Fibroblast of skin of right quadriceps (primary cell): ENCODE results near the gene DAB2IP.

Source experiments
- DNase-seq: peaks from one replicate; pipeline ENCODE4 v3.0.0-alpha.2; 2013

The DAB2IP gene

DNA sequence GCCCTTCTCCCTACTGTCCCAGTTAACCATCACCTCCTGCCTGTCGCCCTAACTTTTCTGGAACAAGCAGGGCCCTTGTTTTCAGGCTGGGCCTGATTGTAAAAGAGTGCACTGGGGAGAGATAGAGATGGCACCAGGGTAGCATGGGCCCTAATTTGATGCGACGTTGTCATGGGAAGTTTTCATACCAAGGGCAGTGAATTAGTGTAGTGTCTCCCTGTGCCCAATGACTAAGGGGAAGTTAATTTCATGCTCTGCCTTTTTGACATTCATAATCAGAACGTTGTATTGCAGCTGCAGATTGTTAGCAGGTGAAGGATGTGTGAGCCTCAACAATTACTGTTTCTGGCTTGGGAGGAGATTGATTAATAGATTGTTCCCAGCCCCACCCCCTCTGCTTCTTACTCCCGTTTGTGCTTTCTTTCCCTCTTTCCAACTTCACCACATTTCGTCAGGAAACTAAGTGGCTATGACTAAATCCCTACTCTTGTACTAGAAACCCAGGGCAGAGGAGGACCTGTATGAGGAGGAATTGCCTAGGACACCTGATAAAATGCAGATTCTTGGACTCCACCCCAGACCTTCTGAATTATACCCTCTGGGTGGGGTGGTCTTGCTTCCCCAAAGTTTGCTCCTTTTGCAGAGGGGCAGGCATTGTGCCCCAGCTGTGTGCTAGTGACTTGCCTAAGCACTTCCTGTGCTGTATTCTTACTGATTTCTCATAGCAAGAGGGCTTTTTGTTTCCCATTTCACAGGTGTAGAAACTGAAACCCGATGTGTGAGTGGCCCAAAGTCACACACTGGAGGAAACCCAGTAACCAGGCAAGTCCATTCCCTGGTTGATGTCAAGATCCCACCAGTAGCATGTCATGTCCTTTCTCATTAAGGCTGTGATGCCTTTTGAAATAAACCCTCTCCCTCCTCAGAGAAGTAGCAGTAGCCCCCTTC is 56.3 kb downstream of the DAB2IP start:
- DNase-seq, result no peak

DNA sequence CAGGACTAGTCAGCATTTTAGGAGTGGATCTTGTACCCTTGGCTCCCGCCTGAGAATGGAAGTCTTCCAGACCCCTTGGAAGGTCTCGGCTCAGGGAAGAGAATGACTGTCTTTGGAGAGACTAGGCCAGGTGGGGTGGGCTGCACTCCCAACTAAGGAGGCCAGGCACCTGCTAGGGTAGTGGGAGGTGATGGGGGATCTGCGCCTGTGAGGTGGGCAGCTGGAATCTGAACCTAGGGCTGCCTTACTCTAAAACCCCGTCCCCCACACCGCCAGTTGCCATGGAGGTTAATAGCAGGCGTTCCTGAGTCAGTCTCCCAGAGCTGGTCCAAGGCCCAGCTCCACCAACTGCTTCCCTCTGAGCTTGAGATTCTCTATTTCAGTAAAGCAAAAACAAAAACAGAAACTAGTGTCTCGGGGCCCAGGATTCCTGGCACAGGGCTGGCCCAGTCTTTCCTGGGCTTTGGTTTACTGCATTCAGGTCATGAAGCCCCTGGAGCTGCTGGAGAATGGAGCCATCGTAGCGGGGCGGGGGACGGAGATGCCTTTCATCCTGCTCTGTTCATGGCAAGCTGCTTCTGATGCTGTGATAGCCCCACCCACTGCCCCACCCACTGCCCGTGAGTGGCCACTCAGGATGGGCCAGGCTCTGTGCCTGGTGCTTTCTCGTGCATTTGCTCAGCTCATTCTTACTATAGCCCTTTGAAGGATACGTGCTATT is 57.5 kb downstream of the DAB2IP start:
- no peak for DNase-seq

DNA sequence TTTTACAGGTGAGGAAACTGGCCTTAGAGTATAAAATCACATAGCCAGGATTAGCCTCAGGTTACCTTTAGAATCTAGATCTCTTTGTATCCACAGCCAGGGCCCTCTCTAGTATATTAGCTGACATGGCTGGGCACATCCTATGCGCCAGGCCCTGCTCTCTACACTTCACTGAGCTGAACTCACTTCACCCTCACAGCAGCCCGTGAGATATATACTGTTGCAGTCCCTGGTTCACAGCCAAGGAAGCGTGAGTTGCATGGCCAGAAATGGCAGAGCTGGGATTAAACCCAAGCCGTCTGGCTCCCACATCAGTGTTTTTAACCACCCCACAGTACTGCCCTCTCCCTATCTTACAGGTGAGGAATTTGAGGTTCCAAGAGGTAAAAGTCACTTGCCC is 58.4 kb downstream of the DAB2IP start:
- DNase-seq, result no peak

DNA sequence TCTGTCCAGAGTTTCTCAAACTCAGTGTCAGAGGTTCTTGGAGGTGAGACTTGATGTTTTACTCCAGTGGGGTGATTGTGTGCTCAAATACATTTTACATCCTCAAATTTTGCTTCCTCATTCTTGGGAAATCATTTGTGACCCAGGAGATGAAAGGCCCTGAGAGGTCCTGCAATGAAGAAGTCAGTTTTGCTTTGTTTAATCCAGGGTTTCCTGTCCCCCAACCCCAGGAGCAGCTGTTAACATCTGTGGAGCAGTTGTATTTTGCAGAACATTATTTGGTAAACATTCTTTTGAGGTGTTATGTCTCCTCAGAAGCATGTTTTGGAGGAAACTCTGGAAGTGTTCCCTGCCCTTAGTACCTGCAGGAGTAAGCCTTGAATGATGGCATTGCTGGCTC is 59.8 kb downstream of the DAB2IP start:
- no peak for DNase-seq

DNA sequence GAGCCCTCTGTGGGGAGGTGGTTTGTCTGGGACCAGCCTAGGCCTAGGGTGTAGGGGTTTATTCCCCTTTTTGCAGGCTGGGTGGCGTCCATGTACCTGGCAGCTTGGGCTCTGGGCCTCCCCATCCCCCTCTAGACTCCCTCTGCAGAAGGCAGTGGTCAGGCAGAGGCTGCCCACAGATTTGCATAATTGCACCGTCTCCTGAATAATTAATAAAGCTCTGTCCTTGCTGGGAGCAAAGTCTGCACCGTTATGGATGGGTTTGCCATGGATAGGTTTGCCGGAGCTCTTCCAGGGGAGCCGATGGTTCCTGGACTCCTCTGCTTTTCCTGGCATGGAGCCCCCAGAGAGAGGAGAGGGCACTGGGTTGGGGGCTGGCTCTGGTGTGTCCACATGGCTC is 60.4 kb downstream of the DAB2IP start:
- DNase-seq, result no peak

DNA sequence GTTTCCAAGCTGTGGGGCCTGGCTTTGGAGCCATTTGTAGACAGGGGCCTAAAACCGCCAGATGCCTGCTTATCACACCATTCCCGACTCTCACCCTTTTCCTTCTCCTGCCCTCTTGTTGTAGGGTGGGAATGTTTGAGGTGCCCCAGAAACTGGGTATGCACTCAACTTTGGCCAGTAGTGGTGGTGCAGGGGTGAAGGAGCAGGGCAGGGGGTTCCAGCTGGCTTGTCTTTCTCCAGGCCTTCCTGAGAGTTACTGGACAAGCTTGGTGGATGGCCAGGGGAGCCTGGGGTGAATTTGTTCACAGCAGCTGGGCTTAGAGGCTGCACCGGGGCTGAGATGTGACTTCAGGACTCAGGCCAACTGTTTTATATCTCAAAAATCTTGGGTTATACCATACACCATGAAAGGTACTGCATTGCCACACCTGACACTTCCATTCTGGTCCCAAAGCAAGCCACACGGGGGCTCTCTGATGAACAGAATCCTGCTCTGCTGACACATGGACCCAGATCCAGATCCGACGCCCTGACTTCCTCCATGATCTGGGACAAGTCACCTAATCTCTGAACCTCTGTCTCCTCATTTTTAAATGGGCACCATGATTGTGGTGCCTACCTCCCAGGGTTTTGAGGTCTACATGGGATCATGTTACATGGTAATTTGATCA is 62.1 kb downstream of the DAB2IP start:
- no peak for DNase-seq

DNA sequence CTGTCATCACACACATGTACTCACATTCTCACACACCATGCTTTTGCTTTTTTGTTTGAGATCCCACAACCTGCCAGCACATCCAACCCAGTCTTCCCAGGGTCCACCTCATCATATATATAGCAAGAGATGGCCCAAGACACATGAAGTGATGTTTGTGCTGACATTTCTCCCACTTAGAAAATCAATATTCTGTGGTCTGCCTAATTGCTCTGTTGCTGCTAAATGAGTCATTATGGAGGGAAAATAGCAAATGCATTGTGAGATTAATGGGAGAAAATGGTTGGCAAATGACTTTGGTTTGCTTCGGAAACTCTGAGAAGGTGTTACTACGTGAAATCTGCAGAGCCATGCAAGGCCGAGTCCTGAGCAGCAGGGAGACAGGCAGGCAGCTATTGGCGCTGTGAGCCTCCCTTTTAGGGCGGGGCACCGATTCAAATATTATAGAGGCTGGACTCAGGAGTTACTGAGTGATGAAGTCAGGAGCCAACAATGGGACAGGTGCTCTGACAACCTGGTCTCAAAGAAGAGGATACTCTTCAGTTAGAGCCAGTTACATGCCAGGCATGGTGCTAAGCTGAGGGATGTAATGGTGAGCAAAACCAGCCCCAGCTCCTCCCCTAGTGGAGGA is 62.8 kb downstream of the DAB2IP start:
- no peak for DNase-seq

DNA sequence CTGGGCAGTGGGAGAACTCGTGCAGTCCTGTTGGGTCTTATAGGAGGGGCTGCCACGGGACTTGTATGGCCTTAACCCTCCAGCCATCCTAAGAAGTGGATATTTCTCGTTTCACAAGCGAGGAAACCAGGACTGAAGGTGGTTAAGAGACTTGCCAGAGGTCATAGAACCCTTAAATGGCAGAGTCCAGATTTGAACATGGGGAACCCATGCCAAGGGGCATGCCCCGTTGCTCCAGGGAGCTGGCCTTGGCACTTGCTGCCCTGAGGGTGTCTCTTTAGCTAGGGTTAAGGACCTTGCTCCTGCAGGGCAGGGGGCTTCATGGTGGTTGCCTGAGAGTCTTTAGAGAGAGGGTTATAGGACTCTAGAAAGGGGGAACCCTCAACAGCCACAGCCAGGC is 63.4 kb downstream of the DAB2IP start:
- DNase-seq, result no peak

DNA sequence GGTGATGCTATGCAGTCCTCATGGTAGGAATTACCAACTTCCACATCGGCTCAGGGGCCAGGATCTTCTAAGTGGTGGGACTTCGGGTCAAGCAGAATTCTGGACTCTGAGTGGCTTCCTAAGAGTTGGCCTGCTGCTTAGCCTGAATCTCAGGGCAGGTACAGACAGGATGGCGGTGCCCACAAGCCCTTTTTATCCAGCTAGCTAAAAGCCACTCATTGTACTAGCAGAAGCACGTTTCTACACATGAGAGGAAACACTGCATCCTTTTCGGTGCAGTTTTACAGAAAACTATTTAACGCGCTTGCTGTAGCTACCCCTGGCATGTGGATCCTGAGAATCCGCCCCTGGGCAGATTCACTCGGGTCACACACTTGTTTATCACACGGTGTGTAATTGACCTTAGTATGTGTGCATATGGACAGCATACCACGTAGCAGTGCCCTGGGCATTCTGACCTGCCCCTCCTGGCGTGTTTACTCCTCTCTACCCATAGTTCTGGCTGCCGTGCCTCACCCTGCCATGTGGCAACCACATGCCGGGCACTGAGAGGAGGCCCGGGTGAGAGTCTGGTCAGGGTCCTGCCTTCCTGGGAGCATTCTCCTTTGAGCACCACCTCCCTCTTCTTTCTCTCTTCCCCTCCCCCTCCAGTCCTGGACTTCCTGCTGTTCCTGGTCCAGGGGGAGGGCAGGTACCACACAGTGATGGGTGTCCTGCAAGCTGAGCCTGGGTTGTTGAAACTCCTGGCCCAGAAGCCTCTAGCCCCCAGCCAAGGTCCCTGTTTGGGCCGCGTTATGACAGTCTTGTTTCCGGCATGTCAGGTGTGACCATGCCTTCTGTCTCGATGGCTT is 65.9 kb downstream of the DAB2IP start:
- DNase-seq, result no peak

DNA sequence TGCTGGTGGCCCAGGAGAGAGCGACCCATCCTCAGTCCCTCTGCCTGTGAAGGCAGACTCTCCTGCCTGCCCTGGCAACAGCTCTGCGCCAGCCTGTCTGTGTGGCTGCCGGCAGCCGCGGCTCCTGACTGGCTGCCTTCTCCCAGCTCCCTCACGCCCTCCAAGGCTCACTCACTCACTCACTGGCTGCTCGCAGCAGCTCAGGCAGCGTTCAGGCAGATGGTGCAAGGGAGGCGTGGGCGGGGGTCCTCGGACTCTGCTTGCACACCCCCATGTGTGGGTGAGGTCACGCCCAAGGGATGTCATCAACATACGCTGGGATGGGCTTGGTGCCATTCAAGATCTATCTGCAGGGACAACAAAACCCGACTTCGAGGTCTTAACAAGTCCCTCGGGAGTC is 66.7 kb downstream of the DAB2IP start:
- peak; percentile 24 for DNase-seq

DNA sequence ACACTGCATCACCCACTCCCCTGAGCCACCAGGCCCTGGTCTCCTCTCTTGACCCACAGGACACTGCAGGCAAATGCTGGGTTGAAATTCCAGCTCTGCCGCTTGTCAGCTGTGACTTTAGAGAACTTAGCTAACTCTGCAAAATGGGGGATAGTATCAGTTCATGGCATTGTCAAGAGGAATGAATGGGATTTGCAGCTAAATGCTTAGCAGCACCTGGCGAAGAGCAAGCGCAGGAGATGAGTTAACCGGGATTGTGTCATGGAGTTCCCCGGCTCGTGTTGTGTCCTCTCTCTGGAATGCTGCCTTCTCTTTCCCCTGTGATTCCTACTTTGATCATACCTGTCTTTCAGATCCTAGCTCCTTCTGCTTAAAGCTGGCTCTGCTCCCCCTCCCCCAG is 67.1 kb downstream of the DAB2IP start:
- DNase-seq, result no peak

DNA sequence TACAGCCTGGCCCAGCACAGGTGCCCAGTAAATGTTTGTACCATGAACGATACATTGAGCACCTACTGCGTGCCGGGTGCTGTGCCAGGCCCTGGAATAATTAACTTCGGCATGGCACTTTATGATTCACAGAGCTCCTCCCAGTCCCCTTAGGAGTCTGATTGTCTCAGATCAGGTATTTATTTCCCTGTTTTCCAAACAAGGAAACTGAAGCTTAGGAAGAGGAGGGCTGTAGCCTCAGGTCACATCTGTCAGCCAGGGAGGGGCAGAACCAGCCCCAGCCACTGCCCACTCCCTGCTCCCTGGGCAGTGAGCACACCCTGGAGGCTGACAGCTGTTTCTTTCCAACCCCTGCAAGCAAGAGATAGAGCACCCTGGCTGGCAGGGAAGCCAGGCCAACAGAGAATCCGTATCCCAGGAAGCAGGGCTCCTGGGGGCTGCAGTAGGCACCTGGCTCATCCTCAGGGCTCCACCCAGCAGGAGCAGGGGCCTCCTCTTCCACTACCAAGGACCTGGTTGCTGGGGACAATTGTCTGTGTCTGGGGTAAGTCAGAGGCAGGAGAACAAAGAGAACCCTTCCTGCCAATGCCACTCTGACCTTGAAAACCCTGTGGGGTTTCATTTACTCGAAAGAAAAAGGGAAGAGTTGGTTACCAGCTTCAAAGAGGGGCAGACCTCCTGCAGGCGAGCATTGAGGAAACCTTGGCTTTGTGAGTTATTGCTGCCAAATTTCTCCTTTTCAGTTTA is 69.0 kb downstream of the DAB2IP start:
- no peak for DNase-seq

DNA sequence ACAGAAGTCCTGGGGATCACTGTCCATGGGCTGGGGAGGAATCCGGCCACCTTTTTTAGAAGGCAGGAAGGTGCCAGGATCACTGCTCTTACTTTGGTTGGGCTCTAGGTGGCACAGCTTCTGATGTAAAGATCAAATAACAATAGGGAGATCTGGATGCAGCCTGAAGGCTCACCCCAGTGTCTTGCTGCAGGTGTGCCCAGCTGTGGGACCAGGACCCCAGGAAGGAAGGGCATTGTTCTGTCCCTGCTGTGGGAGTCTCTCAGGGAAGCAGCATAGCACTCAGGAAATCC is 69.6 kb downstream of the DAB2IP start:
- no peak for DNase-seq

DNA sequence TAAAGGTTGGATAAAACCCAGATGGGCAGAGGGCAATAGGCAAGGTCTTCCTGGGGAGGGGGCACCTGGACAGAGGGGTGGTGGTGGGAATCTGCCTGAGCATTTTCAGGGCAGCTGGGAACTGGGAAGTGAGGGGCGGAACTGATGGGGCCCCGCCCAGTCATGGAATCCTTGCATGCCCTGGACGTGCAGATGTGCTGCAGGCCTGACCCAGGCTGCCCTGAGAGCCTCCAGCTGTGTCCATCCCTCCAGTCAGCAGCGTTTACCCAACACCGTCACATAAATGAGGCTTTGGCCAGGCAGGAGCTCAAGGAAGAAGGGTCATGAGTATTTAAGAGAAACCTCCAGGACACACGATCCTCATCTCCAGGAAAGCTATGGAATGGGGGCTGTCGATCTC is 70.3 kb downstream of the DAB2IP start:
- no peak for DNase-seq

DNA sequence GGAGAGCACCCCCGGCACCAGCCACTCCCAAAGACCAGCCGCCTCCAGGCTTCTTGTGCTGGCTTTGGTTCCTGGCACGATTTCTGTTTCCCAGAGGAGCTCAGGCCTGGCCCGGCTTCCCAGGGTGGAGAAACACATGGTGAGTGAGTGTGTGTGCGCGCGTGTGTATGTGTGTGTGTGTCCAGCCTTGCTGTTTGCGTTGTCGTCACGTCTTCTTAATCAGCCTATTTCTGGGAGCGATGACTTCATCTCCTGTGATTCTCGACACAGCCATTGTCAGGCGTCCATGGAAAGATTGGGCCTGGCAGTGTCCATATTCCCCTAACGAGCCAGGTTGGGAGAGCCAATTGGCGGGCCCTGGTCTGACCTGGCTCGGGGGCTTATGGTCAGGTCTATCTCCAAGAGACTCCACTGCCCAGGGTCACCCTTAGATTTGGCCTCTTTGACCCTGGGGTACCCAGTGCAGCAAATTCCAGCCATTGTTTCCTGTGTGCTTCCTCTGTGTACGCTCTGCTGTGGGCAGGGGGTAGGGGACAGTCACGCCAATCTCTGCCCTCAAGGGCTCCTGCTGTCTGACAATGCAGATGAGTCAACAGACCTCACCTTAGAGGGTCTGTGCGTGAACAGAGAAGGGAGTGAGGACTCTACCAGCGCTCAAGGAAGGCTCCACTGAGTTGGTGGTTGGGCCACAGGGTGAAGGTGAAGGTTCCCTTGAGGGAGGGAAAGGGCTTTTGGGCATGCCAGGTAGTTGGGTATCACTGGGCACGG is 73.8 kb downstream of the DAB2IP start:
- DNase-seq, result peak; percentile 97

DNA sequence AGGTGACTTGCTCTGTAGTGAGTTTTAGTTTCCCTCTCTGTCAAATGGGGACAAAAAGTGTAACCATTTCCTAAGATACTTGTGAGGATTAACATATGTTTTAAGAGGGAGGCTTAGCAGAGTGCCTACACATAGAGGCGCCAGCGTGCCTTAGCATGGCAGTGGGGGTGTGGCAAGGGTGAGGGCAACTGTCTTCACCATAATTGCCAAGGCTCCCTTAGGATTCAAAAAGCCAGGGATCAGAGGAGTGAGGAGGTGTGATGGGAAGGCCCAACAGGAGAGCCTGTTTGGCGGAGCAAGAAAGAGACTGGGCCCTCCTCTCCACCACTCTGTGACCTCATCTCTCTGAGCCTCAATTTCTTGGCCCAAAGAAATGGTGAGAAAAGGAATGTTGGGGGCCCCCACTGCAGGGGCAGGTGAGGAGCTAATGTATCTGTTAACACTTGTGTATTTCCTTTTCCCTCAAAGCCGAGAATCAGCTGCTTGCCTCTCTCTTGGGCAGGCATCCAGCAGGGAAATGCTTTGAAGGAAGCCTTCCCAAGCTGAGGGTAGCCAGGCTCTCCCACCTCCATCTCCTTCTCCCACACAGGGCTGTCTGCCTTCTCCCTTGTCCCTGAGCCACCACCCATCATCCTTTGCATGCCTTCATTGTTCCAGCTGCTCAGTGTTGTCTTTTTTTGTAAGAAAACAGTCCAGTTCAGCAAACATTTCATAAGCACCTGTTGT is 76.0 kb downstream of the DAB2IP start:
- no peak for DNase-seq

DNA sequence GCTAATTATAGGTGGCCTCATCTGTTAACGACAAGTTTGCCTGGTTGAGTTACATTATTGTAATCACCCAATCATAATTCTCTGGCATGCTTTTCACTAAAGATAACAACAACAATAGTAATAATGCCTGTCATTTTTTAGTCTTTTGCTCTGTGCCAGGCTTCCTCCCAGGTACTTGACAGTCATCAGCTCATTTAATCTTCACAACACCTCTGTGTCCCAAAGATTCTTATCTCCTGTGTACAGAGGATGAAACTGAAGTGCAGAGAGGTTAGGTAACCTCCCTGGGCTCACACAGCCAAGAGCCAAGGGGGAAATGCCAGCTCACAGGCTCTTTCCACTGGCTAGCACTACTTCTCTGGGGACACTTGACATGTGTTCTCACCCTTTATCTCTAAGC is 77.5 kb downstream of the DAB2IP start:
- no peak for DNase-seq

DNA sequence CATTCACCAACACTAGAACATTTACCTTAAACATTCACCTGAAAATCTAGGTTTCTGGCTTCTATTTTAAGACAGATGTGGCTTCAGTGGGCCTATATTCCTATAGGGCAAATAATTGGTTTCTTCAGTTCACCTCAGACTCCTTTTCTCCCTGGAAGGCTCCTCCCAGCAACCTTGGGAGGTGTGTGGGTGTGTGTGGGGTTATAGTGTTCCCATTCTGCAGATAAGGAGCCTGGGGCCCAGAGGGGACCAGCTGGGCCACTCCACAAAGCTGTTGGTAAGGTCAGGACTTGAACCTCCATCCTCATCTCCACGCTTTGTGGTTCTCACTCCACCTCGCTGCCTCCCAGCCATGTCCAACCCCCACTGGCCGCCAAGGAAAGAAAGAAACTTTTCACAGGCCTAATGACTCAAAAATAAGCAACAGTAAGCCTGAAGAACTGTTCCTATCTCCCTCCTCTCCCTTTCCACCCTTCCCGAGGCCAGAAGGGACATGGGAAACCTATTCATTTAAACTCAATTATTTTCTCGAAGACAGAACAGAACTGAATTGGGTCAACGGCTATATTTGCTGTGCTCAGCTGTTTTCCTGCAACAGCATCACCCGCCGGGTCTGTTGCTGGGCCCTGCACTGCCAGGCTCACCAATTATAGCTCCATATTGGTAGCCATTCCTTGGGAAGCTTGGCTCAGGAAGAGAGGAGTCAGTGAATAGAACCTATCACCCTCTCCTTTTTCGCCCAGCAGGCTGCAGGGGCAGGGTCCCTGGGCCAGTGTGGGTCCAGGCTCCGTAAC is 78.5 kb downstream of the DAB2IP start:
- no peak for DNase-seq

DNA sequence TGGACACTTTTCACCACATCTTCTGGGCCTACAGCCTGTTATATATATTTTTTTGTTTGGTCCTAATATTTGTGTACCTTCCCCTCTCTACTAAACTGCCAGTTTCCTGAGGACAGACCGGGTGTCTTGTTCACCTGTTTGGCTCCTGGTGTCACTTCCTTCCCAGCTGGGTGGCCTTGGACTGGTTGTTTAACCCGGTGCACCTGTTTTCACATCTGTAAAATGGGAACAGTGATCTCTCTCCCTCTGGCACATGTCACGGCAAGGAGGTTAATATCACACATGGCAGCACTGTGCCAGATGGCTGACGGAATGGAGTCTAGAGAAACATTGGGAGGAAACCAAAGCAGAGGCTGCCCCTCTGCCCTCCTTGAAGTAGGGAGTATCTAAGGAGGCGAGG is 79.7 kb downstream of the DAB2IP start:
- DNase-seq, result no peak
